Tibial artery (tissue), 4 donors: ENCODE measurements around the gene MRPS6.

ENCODE experiments used
- DNase-seq, 2 donors: peaks; one replicate each; pipeline ENCODE4 v3.0.0-alpha.2; 2019
- H3K27ac ChIP-seq, 2 donors: fragments of 200-600 bp; sonication (generic) in 1 of 2; 1 replicate in 1 of 2; 2 replicates in 1 of 2; pipeline ENCODE4 v1.5.1; 2018 to 2019; ENCODE audit warnings: mild to moderate bottlenecking in 1 of 2
- H3K27me3 ChIP-seq, 2 donors: fragments of 200-600 bp; sonication (generic) in 1 of 2; one replicate each; pipeline versions ENCODE4 v1.5.1 to v1.6.0; 2016 to 2019
- H3K36me3 ChIP-seq, 3 donors: fragments of 200-600 bp; sonication (generic) in 2 of 3; one replicate each; pipeline ENCODE4 v1.5.1; 2016 to 2019; ENCODE audit warnings: mild to moderate bottlenecking in 2 of 3
- H3K4me1 ChIP-seq, 4 donors: fragments of 200-600 bp; sonication (generic) in 2 of 4; 1 replicate in 3 of 4; 2 replicates in 1 of 4; pipeline ENCODE4 v1.5.1; 2016 to 2019
- H3K4me3 ChIP-seq, 2 donors: fragments of 200-600 bp; sonication (generic) in 1 of 2; 1 replicate in 1 of 2; 2 replicates in 1 of 2; pipeline ENCODE4 v1.5.1; 2018 to 2019; ENCODE audit warnings: mild to moderate bottlenecking in 2 of 2
- H3K9me3 ChIP-seq, 3 donors: fragments of 200-600 bp; sonication (generic) in 1 of 3; one replicate each; pipeline ENCODE4 v1.5.1; 2016 to 2019
- CTCF ChIP-seq, 2 experiments: fragments of 200-600 bp in 1 of 2; fragments of 450-650 bp in 1 of 2; IDR thresholded peaks; one replicate each; pipeline ENCODE4 v1.5.1; 2017 to 2019; ENCODE audit warnings: antibody characterized with exemption in 2 of 2, mild to moderate bottlenecking in 1 of 2, moderate library complexity in 1 of 2
- intact Hi-C: fragments of 100-400 bp; cut with DNase I; formaldehyde crosslinking; loops from one replicate; pipeline ENCODE4 v1.15.0; 2023; ENCODE audit warnings: low total_unique reads

The MRPS6 gene

GRCh38 chr21:34129901-34130715 lies 56.7 kb downstream of the MRPS6 start:
- H3K9me3 ChIP-seq = no peaks in the 10 kb centered on the region
- no peaks in the 10 kb centered on the region for H3K27me3 ChIP-seq
- intact Hi-C loops = loop anchor here (5.0 to 10.0 kb wide), 3 partner anchors 55 to 217 kb away; partner anchors contain the start of genes MRPS6 and SLC5A3
- H3K4me1 ChIP-seq = peaks cover 4 to 93% (median 69%) of the 10 kb centered on the region in 4 donors
- TF ChIP-seq CTCF (IDR thresholded peaks at IDR 0.05) = no peak
- no peak for DNase-seq
- H3K27ac ChIP-seq = peak overlapping the region; percentile 63 to 77
- peak overlapping the region; percentile 20 to 34 for H3K4me3 ChIP-seq
- peaks cover 10% of the 10 kb centered on the region in 3 donors for H3K36me3 ChIP-seq

GRCh38 chr21:34130716-34130985 lies 57.3 kb downstream of the MRPS6 start:
- Histone ChIP-seq H3K4me1 (peaks cover 4 to 91% (median 69%) of the 10 kb centered on the region in 4 donors), H3K4me3 (no peak overlapping the region), H3K9me3 (no peaks in the 10 kb centered on the region), H3K27ac (peak overlapping the region; percentile 63 to 77), H3K27me3 (no peaks in the 10 kb centered on the region), H3K36me3 (peaks cover 13 to 14% (median 14%) of the 10 kb centered on the region in 3 donors)
- TF ChIP-seq CTCF (IDR thresholded peaks at IDR 0.05) = no peak
- DNase-seq = no peak
- intact Hi-C loops = loop anchor here (10.0 kb wide), 1 partner anchor 54 kb away; no protein-coding TSS in a partner anchor

GRCh38 chr21:34131586-34131985 lies 58.2 kb downstream of the MRPS6 start:
- peak overlapping the region; percentile 63 to 77 for H3K27ac ChIP-seq

GRCh38 chr21:34132202-34132601 lies 58.8 kb downstream of the MRPS6 start:
- H3K27me3 ChIP-seq = no peaks in the 10 kb centered on the region
- intact Hi-C loops = loop anchor here (10.0 kb wide), 1 partner anchor 53 kb away; no protein-coding TSS in a partner anchor
- H3K4me1 ChIP-seq = peaks cover 4 to 79% (median 61%) of the 10 kb centered on the region in 4 donors

More at GRCh38 chr21:34131586-34131985, 58.2 kb downstream of the MRPS6 start:
- TF ChIP-seq CTCF (IDR thresholded peaks at IDR 0.05) = no peak
- Histone ChIP-seq H3K36me3 (peaks cover 11 to 13% (median 11%) of the 10 kb centered on the region in 3 donors), H3K9me3 (no peaks in the 10 kb centered on the region), H3K27me3 (no peaks in the 10 kb centered on the region), H3K4me1 (peaks cover 4 to 85% (median 67%) of the 10 kb centered on the region in 4 donors), H3K4me3 (no peak overlapping the region)
- intact Hi-C loops = loop anchor here (10.0 kb wide), 1 partner anchor 53 kb away; no protein-coding TSS in a partner anchor
- no peak for DNase-seq

GRCh38 chr21:34132926-34133325 lies 59.5 kb downstream of the MRPS6 start:
- DNase-seq = no peak

More at GRCh38 chr21:34132202-34132601, 58.8 kb downstream of the MRPS6 start:
- DNase-seq = peak in 1 of 2 donors; percentile 70
- no peak overlapping the region for H3K4me3 ChIP-seq
- peaks cover 9 to 11% (median 9%) of the 10 kb centered on the region in 3 donors for H3K36me3 ChIP-seq
- peak overlapping the region; percentile 63 to 77 for H3K27ac ChIP-seq
- no peaks in the 10 kb centered on the region for H3K9me3 ChIP-seq
- TF ChIP-seq CTCF (IDR thresholded peaks at IDR 0.05) = no peak

More at GRCh38 chr21:34132926-34133325, 59.5 kb downstream of the MRPS6 start:
- Histone ChIP-seq H3K9me3 (no peaks in the 10 kb centered on the region), H3K36me3 (peaks cover 9 to 11% (median 9%) of the 10 kb centered on the region in 3 donors), H3K4me3 (no peak overlapping the region), H3K27me3 (no peaks in the 10 kb centered on the region), H3K27ac (peak overlapping the region; percentile 63 to 77), H3K4me1 (peaks cover 3 to 71% (median 54%) of the 10 kb centered on the region in 4 donors)
- TF ChIP-seq CTCF (IDR thresholded peaks at IDR 0.05) = no peak
- intact Hi-C loops = loop anchor here (10.0 kb wide), 1 partner anchor 52 kb away; no protein-coding TSS in a partner anchor
